ENCODE data around the gene MTRR. TPM values are rescaled to one million over a fixed set of nuclear protein-coding genes. Genes with fewer than 3 reads are reported as not detected.

Gene MTRR
- total RNA-seq, 4 donors from 2014 or later: 34.3 to 48.0 (median 41.8) TPM

DNA sequence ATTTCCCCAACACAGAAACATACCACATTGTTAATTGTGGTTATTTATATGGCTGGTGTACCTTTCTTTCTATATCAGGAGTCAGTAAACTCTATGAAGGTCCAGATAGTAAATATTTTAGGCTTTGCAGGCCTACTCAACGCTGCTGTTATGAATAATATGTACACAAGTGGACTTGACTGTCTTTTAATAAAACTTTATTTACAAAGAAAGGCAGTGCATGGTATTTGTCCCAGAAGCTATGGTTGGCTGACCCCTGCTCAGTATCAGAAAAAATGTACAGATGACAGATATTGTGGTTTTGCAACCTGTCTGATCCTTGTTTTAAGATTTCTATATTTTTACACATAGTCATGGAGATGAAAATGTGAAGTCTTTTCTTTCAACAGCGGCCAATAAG is 5.7 kb downstream of the MTRR start:
- H3K27me3 ChIP-seq: no peaks in the 10 kb centered on the region
- TF ChIP-seq, protein P1, sequence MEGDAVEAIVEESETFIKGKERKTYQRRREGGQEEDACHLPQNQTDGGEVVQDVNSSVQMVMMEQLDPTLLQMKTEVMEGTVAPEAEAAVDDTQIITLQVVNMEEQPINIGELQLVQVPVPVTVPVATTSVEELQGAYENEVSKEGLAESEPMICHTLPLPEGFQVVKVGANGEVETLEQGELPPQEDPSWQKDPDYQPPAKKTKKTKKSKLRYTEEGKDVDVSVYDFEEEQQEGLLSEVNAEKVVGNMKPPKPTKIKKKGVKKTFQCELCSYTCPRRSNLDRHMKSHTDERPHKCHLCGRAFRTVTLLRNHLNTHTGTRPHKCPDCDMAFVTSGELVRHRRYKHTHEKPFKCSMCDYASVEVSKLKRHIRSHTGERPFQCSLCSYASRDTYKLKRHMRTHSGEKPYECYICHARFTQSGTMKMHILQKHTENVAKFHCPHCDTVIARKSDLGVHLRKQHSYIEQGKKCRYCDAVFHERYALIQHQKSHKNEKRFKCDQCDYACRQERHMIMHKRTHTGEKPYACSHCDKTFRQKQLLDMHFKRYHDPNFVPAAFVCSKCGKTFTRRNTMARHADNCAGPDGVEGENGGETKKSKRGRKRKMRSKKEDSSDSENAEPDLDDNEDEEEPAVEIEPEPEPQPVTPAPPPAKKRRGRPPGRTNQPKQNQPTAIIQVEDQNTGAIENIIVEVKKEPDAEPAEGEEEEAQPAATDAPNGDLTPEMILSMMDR (IDR thresholded peaks at IDR 0.05): no peak
- TF ChIP-seq EP300 (IDR thresholded peaks at IDR 0.05) (no peak), POLR2A (IDR thresholded peaks at IDR 0.05) (no peak)
- H3K4me3 ChIP-seq: no peak overlapping the region
- H3K36me3 ChIP-seq: peaks cover 0 to 55% (median 5%) of the 10 kb centered on the region in 3 donors
- peaks cover 0 to 50% (median 8%) of the 10 kb centered on the region in 4 donors for H3K4me1 ChIP-seq
- H3K9me3 ChIP-seq: no peaks in the 10 kb centered on the region
- no peak overlapping the region for H3K27ac ChIP-seq
- WGBS, 2 donors: 99 to 100% methylated on average over 2 of the region's 2 CpGs
- no peak for DNase-seq (ENCODE audit: low spot score in 2 of 2)

DNA sequence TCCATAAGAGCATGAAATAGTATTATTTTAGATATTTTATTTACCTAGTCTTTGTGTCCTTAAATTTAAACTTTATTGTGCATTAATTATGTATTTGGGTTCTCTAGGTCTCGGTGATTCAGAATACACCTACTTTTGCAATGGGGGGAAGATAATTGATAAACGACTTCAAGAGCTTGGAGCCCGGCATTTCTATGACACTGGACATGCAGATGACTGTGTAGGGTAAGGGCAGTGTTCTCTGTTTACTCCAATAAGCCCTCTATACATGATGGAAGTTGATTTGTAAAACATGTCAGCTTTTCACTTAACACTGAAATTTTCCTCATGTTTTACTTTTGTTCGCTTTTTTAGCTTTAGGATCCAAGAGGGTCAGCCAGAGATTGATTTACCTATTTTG is 6.2 kb downstream of the MTRR start:
- no peaks in the 10 kb centered on the region for H3K27me3 ChIP-seq
- no peaks in the 10 kb centered on the region for H3K9me3 ChIP-seq
- peaks cover 0 to 60% (median 5%) of the 10 kb centered on the region in 3 donors for H3K36me3 ChIP-seq
- DNase-seq (ENCODE audit: low spot score in 2 of 2): no peak
- WGBS, 2 donors: 92 to 98% methylated on average over 4 of the region's 4 CpGs
- no peak overlapping the region for H3K4me3 ChIP-seq
- H3K27ac ChIP-seq: no peak overlapping the region
- TF ChIP-seq EP300 (IDR thresholded peaks at IDR 0.05): no peak
- TF ChIP-seq, protein P1 (IDR thresholded peaks at IDR 0.05): no peak
- TF ChIP-seq POLR2A (IDR thresholded peaks at IDR 0.05): no peak
- H3K4me1 ChIP-seq: peaks cover 0 to 46% (median 6%) of the 10 kb centered on the region in 4 donors

DNA sequence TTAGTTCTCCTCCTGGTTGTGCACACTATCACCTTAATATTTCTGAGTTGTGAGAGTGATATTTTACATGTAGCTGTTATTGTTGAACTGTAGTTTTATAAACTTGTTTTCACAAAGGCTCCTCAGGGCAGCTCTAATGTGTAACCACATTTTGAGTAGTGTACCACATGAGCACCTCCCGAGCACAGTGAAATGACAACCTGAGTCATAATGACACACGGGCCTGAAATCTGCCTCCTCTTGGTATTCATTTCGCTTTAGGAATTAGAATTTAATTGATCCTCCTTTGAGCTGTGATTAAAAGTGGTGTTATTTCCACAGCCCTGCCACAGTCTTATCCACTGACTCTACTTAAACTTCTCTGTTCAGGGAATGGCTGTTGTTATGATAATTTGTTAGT is 7.9 kb downstream of the MTRR start:
- WGBS, 2 donors: 91 to 92% methylated on average over 3 of the region's 3 CpGs

DNA sequence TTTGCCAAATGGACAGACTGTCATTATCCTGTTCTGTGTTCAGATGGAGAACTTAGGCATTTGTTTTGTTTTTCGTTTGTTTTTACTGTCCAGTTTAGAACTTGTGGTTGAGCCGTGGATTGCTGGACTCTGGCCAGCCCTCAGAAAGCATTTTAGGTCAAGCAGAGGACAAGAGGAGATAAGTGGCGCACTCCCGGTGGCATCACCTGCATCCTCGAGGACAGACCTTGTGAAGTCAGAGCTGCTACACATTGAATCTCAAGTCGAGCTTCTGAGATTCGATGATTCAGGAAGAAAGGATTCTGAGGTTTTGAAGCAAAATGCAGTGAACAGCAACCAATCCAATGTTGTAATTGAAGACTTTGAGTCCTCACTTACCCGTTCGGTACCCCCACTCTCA is 8.9 kb downstream of the MTRR start:
- H3K27ac ChIP-seq: no peak overlapping the region
- peaks cover 0 to 21% (median 1%) of the 10 kb centered on the region in 4 donors for H3K4me1 ChIP-seq
- H3K4me3 ChIP-seq: no peak overlapping the region
- DNase-seq (ENCODE audit: low spot score in 2 of 2): no peak
- WGBS, 2 donors: 69 to 71% methylated on average over 9 of the region's 9 CpGs
- no peaks in the 10 kb centered on the region for H3K27me3 ChIP-seq
- H3K9me3 ChIP-seq: no peaks in the 10 kb centered on the region
- no peak for TF ChIP-seq EP300 (IDR thresholded peaks at IDR 0.05)
- no peak for TF ChIP-seq POLR2A (IDR thresholded peaks at IDR 0.05)
- TF ChIP-seq, protein P1 (IDR thresholded peaks at IDR 0.05): no peak
- H3K36me3 ChIP-seq: peaks cover 0 to 84% (median 8%) of the 10 kb centered on the region in 3 donors

More for the DNA sequence above, 7.9 kb downstream of the MTRR start:
- Histone ChIP-seq H3K36me3 (peaks cover 0 to 77% (median 8%) of the 10 kb centered on the region in 3 donors), H3K27me3 (no peaks in the 10 kb centered on the region), H3K4me1 (peaks cover 0 to 28% (median 1%) of the 10 kb centered on the region in 4 donors), H3K4me3 (no peak overlapping the region), H3K9me3 (no peaks in the 10 kb centered on the region), H3K27ac (no peak overlapping the region)
- no peak for DNase-seq (ENCODE audit: low spot score in 2 of 2)
- no peak for TF ChIP-seq POLR2A (IDR thresholded peaks at IDR 0.05)
- TF ChIP-seq, protein P1 (IDR thresholded peaks at IDR 0.05): no peak
- no peak for TF ChIP-seq EP300 (IDR thresholded peaks at IDR 0.05)

DNA sequence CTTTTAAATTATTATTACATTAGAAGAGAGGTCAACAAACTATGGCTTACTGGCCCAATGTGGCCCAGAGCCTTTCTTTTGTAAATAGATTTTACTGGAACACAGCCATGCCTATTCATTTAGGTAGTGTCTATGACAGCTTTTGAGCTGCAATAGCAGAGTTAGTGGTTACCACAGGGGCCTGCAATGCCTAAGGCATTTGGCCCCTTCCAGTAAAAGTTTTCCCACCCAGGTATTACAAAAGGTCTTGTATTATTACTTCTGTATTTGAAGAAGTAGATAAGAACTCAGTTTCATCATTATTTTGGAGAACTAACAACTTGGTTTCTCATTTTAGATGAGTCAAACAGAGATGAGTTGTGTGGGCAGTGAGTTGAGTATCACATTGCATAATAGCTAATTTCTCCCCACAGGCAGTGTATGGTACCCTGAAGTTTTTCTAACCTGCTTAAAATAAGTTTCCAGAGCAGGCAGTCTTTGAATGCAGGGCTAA is 9.5 kb downstream of the MTRR start:
- Histone ChIP-seq H3K9me3 (no peaks in the 10 kb centered on the region), H3K27ac (no peak overlapping the region), H3K27me3 (no peaks in the 10 kb centered on the region), H3K4me1 (peaks cover 0 to 18% (median 1%) of the 10 kb centered on the region in 4 donors), H3K36me3 (peaks cover 0 to 87% (median 8%) of the 10 kb centered on the region in 3 donors), H3K4me3 (no peak overlapping the region)
- DNase-seq (ENCODE audit: low spot score in 2 of 2): no peak
- no peak for TF ChIP-seq EP300 (IDR thresholded peaks at IDR 0.05)
- TF ChIP-seq, protein P1 (IDR thresholded peaks at IDR 0.05): no peak
- TF ChIP-seq POLR2A (IDR thresholded peaks at IDR 0.05): no peak

All from tibial nerve (tissue), 4 donors.